HepG2 (cell line): Measurements from ENCODE around the gene MTUS2. TPM values are rescaled to one million over a fixed set of nuclear protein-coding genes. Genes with fewer than 3 reads are reported as not detected.

ENCODE experiments used
- ATAC-seq: fragments of 200-7000 bp; cut with Tn5 transposase; 3 replicates; pipeline ENCODE4 v1.9.1; 2020; ENCODE audit warnings: mild to moderate bottlenecking, moderate library complexity
- BruUV-seq: library from RNA; stranded (reverse); fragments of 400-500 nt; replicated peaks from 2 replicates; lab custom pipeline; 2021; lab: Mats Ljungman, UMichigan
- CTCF ChIA-PET: fragments of 300-600 bp; formaldehyde crosslinking; extraction: SDS; loops from one replicate; lab custom pipeline; 2021; ENCODE audit warnings: low total read pairs, inconsistent platforms, low intra/inter-chr PET ratio; lab: Yijun Ruan, JAX
- POLR2A ChIA-PET: fragments of 350-600 bp; sonication (Branson Sonifier 250); formaldehyde crosslinking; loops from one replicate; lab custom pipeline; 2020; ENCODE audit warnings: antibody characterized with exemption, inconsistent platforms; lab: Yijun Ruan, JAX
- DNase-seq: peaks from one replicate; pipeline ENCODE4 v3.0.0-alpha.2; 2015; ENCODE audit warnings: low spot score
- FAIRE-seq: peaks from 3 replicates; lab custom pipeline; 2011; peaks lifted over from hg19 to GRCh38; lab: Jason Lieb, UNC
- H2AFZ ChIP-seq: one replicate; pipeline ENCODE4 v1.6.1; 2011; ENCODE audit warnings: low read length, inconsistent platforms
- H3K27ac ChIP-seq: fragments of 300-600 bp; 3 replicates; pipeline ENCODE4 v1.8.0; 2011; ENCODE audit warnings: mixed run types, mild to moderate bottlenecking, mixed read lengths, low read length, inconsistent platforms; ENCODE audit not compliant: insufficient read depth; ENCODE audit errors: extremely low read length
- H3K27me3 ChIP-seq, 2 experiments: fragments of 200-600 bp in 1 of 2; 2 replicates in 1 of 2; 3 replicates in 1 of 2; pipeline versions ENCODE4 v1.6.0 to v1.8.0; 2011; ENCODE audit warnings: low read length in 2 of 2, mild to moderate bottlenecking in 2 of 2, moderate library complexity in 2 of 2, inconsistent platforms in 1 of 2; ENCODE audit not compliant: insufficient read depth in 2 of 2, control insufficient read depth in 1 of 2
- H3K36me3 ChIP-seq, 2 experiments: fragments of 200-600 bp in 1 of 2; replicated peaks in 1 of 2; 2 replicates in 1 of 2; 3 replicates in 1 of 2; pipeline versions ENCODE4 v1.5.1 to v1.8.0; 2011; ENCODE audit warnings: low read length in 2 of 2, inconsistent platforms in 1 of 2; ENCODE audit not compliant: insufficient read depth in 2 of 2, control insufficient read depth in 1 of 2
- H3K4me1 ChIP-seq: 2 replicates; pipeline ENCODE4 v1.5.1; 2012; ENCODE audit warnings: low read length, inconsistent platforms; ENCODE audit not compliant: insufficient read depth
- H3K4me2 ChIP-seq: 2 replicates; pipeline ENCODE4 v1.6.0; 2011; ENCODE audit warnings: low read depth, low read length, inconsistent platforms
- H3K4me3 ChIP-seq, 3 experiments: fragments of 200-600 bp in 1 of 3; sonication (generic), shearing (Covaris generic) in 1 of 3; replicated peaks in 1 of 3; 2 replicates each; pipeline ENCODE4 v1.5.1; 2011 to 2016; ENCODE audit warnings: low read length in 3 of 3, inconsistent platforms in 2 of 3, low read depth in 2 of 3, mild to moderate bottlenecking in 2 of 3, control low read depth in 1 of 3, mixed read lengths in 1 of 3; ENCODE audit not compliant: insufficient read depth in 1 of 3
- H3K79me2 ChIP-seq: one replicate; pipeline ENCODE4 v1.6.1; 2011; ENCODE audit warnings: low read length, inconsistent platforms; ENCODE audit not compliant: insufficient read depth
- H3K9ac ChIP-seq: 2 replicates; pipeline ENCODE4 v1.6.0; 2011; ENCODE audit warnings: mild to moderate bottlenecking, low read depth, low read length, inconsistent platforms; ENCODE audit not compliant: insufficient read depth
- H3K9me3 ChIP-seq: 2 replicates; pipeline ENCODE4 v1.5.1; 2012; ENCODE audit warnings: mild to moderate bottlenecking, low read length
- H4K20me1 ChIP-seq: 2 replicates; pipeline ENCODE4 v1.6.0; 2011; ENCODE audit warnings: inconsistent platforms, mild to moderate bottlenecking, low read length, moderate library complexity; ENCODE audit not compliant: insufficient read depth
- ATF4 ChIP-seq, 2 experiments: fragments of 450-650 bp in 1 of 2; sonication (generic) in 1 of 2; formaldehyde crosslinking; IDR thresholded peaks; 2 replicates each; pipeline versions ENCODE4 v1.5.0 to v1.8.0; 2020 to 2022; ENCODE audit warnings: mild to moderate bottlenecking in 1 of 2, missing genetic modification reagents in 1 of 2
- CCAR2 ChIP-seq: fragments of 200-400 bp; formaldehyde crosslinking; optimal IDR thresholded peaks from 2 replicates; pipeline ENCODE3; 2018; ENCODE audit warnings: low read depth, mild to moderate bottlenecking, low read length, moderate library complexity
- CEBPB ChIP-seq: IDR thresholded peaks from 2 replicates; pipeline ENCODE4 v1.6.1; 2011; ENCODE audit warnings: low read depth, low read length, improper control_type of control experiment, borderline replicate concordance
- CEBPG ChIP-seq: IDR thresholded peaks from 2 replicates; pipeline ENCODE4 v1.6.1; 2016
- KAT8 ChIP-seq: IDR thresholded peaks from 2 replicates; pipeline ENCODE4 v1.6.1; 2016; ENCODE audit warnings: missing genetic modification reagents, missing compliant biosample characterization
- MAX ChIP-seq: IDR thresholded peaks from 2 replicates; pipeline ENCODE4 v1.6.1; 2012; ENCODE audit warnings: inconsistent platforms
- PRDM10 ChIP-seq: sonication (generic); formaldehyde crosslinking; IDR thresholded peaks from 2 replicates; pipeline ENCODE4 v1.4.0; 2020; ENCODE audit warnings: low read depth, missing genetic modification reagents
- RARG ChIP-seq: sonication (generic); formaldehyde crosslinking; IDR thresholded peaks from 2 replicates; pipeline ENCODE4 v1.4.0; 2020; ENCODE audit warnings: low read depth, mild to moderate bottlenecking, missing genetic modification reagents
- SMC3 ChIP-seq: IDR thresholded peaks from 2 replicates; pipeline ENCODE4 v1.6.1; 2011; ENCODE audit warnings: low read length, improper control_type of control experiment
- TFE3 ChIP-seq: IDR thresholded peaks from 2 replicates; pipeline ENCODE4 v1.6.1; 2016
- ZKSCAN5 ChIP-seq: sonication (generic); formaldehyde crosslinking; IDR thresholded peaks from 2 replicates; pipeline ENCODE4 v1.5.1; 2020; ENCODE audit warnings: mild to moderate bottlenecking, missing genetic modification reagents
- ZNF274 ChIP-seq: sonication (generic); formaldehyde crosslinking; IDR thresholded peaks from 2 replicates; pipeline ENCODE4 v1.5.1; 2020; ENCODE audit warnings: mild to moderate bottlenecking, missing genetic modification reagents
- ZNF44 ChIP-seq: sonication (generic); formaldehyde crosslinking; IDR thresholded peaks from 2 replicates; pipeline ENCODE4 v1.5.1; 2020; ENCODE audit warnings: mild to moderate bottlenecking, missing genetic modification reagents
- ZNF563 ChIP-seq: sonication (generic); formaldehyde crosslinking; IDR thresholded peaks from 2 replicates; pipeline ENCODE4 v1.8.0; 2022; ENCODE audit warnings: mild to moderate bottlenecking, moderate library complexity, missing genetic modification reagents
- ZNF629 ChIP-seq: sonication (generic); formaldehyde crosslinking; conservative IDR thresholded peaks from 2 replicates; pipeline ENCODE4 v1.5.0; 2020; ENCODE audit warnings: missing genetic modification reagents
- ZNF644 ChIP-seq: IDR thresholded peaks from 2 replicates; pipeline ENCODE4 v1.6.1; 2016; ENCODE audit warnings: low read depth
- ZNF75D ChIP-seq: sonication (generic); formaldehyde crosslinking; IDR thresholded peaks from 2 replicates; pipeline ENCODE4 v1.8.1; 2023; ENCODE audit warnings: missing genetic modification reagents, mild to moderate bottlenecking, borderline replicate concordance
- ZNF782 ChIP-seq: sonication (generic); formaldehyde crosslinking; IDR thresholded peaks from 2 replicates; pipeline ENCODE4 v1.4.0; 2020; ENCODE audit warnings: missing genetic modification reagents, mild to moderate bottlenecking, borderline replicate concordance
- WGBS: methylation state at CpG from one replicate; pipeline ENCODE4 v1.1.6; 2017; ENCODE audit warnings: low lambda C conversion rate; 5-methylcytosine and 5-hydroxymethylcytosine counted together
- in situ Hi-C: cut with HindIII; loops from 2 replicates; pipeline ENCODE4 v1.10.0; 2017; ENCODE audit warnings: low pct_unique_long_range_greater_than_20kb; ENCODE audit not compliant: extremely low pct_ligation_motif_present
- intact Hi-C: fragments of 100-400 bp; cut with micrococcal nuclease; formaldehyde crosslinking; loops from one replicate; pipeline ENCODE4 v1.10.0; 2022; ENCODE audit not compliant: unreplicated experiment
- polyA plus RNA-seq, 8 experiments: library from polyadenylated mRNA; depleted of rRNA in 3 of 8; stranded (reverse) in 7 of 8; unstranded in 1 of 8; fragments of >200 nt; fragmentation: Illumina TruSeq in 4 of 8; extraction: Trizol in 4 of 8; gene quantifications; 2 replicates each; pipeline versions ENCODE4 v1.2.1 to v1.2.3, GENCODE V29; 2011 to 2016; ENCODE audit warnings: low read depth in 4 of 8, missing spikeins in 1 of 8, mixed read lengths in 1 of 8; ENCODE audit not compliant: insufficient read depth in 1 of 8
- total RNA-seq, 5 experiments: library from RNA; depleted of rRNA; stranded (reverse); fragments of >200 nt; fragmentation: Illumina TruSeq; extraction: Trizol; gene quantifications; 2 replicates each; pipeline ENCODE4 v1.2.3, GENCODE V29; 2016; ENCODE audit warnings: low read depth in 1 of 5

The MTUS2 gene
- total and polyA plus RNA-seq, 2 of the 13 experiments (the other 11 are each of a cell fraction or from before 2014, with no cell fraction given): not detected

- TF ChIP-seq ATF4 (CRISPR knock-in tag; IDR thresholded peaks at IDR 0.05) (peak in 1 of 2 experiments; percentile 57; a peak in 1 of 4 replicates), CEBPG (CRISPR knock-in tag) (peak; percentile 48; the same call in 1 of the 2 replicates), CEBPB (peak; percentile 61)
Measured at GRCh38 chr13:28794396-28794795, 25.7 kb upstream of the MTUS2 start (continued).

- H4K20me1 ChIP-seq: no peaks in the 10 kb centered on the region
- no peak overlapping the region for H3K9ac ChIP-seq
- in situ Hi-C loops (loop anchor here (5.0 to 10.0 kb wide), 2 partner anchors 115 to 472 kb away; no protein-coding TSS in a partner anchor), intact Hi-C loops (loop anchor here (1.0 kb wide), 2 partner anchors 118 to 473 kb away; no protein-coding TSS in a partner anchor)
- no peak for ATAC-seq
- FAIRE-seq: no peak
- no peak overlapping the region for H3K4me2 ChIP-seq
- H2AFZ ChIP-seq: no peak overlapping the region
- no peaks in the 10 kb centered on the region for H3K79me2 ChIP-seq
- no peak for DNase-seq
- POLR2A ChIA-PET: interaction anchor here (1.1 kb wide), 1 partner anchor 138 kb away, joined by 3 read pairs; the partner anchor contains the start of gene POMP
- no peak overlapping the region for H3K4me3 ChIP-seq
- H3K9me3 ChIP-seq: no peaks in the 10 kb centered on the region
- H3K36me3 ChIP-seq: no peaks in the 10 kb centered on the region
- CTCF ChIA-PET: interaction anchor here (1.2 to 1.3 kb wide), 2 partner anchors 117 to 473 kb away, joined by 5 to 8 read pairs; no protein-coding TSS in a partner anchor
- no peak overlapping the region for H3K27ac ChIP-seq
- H3K27me3 ChIP-seq: peaks cover 0 to 1% of the 10 kb centered on the region in 2 experiments; a peak in 2 of 5 replicates
- no TSS peak for BruUV-seq
- H3K4me1 ChIP-seq: peaks cover 11% of the 10 kb centered on the region; the same call in 1 of the 2 replicates
- 93% methylated on average over 1 of the region's 1 CpG for WGBS
- no peak for TF ChIP-seq ZNF782 (CRISPR knock-in tag)
- no peak for TF ChIP-seq PRDM10 (CRISPR knock-in tag)
- no peak for TF ChIP-seq ZNF274 (CRISPR knock-in tag)
- no peak for TF ChIP-seq MAX
- no peak for TF ChIP-seq ZNF629 (CRISPR knock-in tag)
- no peak for TF ChIP-seq ZNF563 (CRISPR knock-in tag)
- TF ChIP-seq ZNF75D (CRISPR knock-in tag): no peak
- no peak for TF ChIP-seq RARG (CRISPR knock-in tag)
- no peak for TF ChIP-seq CCAR2
- no peak for TF ChIP-seq TFE3 (CRISPR knock-in tag)
- no peak for TF ChIP-seq ZNF44 (CRISPR knock-in tag)
- no peak for TF ChIP-seq SMC3
- TF ChIP-seq KAT8 (CRISPR knock-in tag): no peak
- no peak for TF ChIP-seq ZKSCAN5 (CRISPR knock-in tag)
- no peak for TF ChIP-seq ZNF644
Measured at GRCh38 chr13:28796938-28797257, 23.2 kb upstream of the MTUS2 start.
